H1 (cell line): ENCODE results near the gene ZNF479. TPM values are rescaled to one million over a fixed set of nuclear protein-coding genes. Genes with fewer than 3 reads are reported as not detected.

Experiments
- CTCF ChIA-PET: fragments of 300-600 bp; sonication (Branson Sonifier 250); formaldehyde crosslinking; loops from one replicate; lab custom pipeline; 2021; ENCODE audit not compliant: partially characterized antibody; lab: Charles Lee
- POLR2A ChIA-PET: fragments of 300-600 bp; sonication (Branson Sonifier 250); formaldehyde crosslinking; loops from one replicate; lab custom pipeline; 2021; ENCODE audit warnings: inconsistent platforms; ENCODE audit not compliant: partially characterized antibody; lab: Charles Lee
- DNase-seq, 2 experiments: peaks; one replicate each; pipeline versions ENCODE4 v3.0.0 to v3.0.0-alpha.2; 2010 to 2022; ENCODE audit warnings: low spot score in 2 of 2, low read depth in 1 of 2, mixed read lengths in 1 of 2
- FAIRE-seq: peaks from 2 replicates; lab custom pipeline; 2011; peaks lifted over from hg19 to GRCh38; lab: Jason Lieb, UNC
- H2AFZ ChIP-seq: 2 replicates; pipeline ENCODE4 v1.8.1; 2012; ENCODE audit warnings: low read length, inconsistent platforms
- H2AK5ac ChIP-seq: 2 replicates; pipeline ENCODE4 v1.6.1; 2013; ENCODE audit warnings: low read depth, low read length
- H2BK120ac ChIP-seq: replicated peaks from 2 replicates; pipeline ENCODE3; 2013; ENCODE audit warnings: low read depth, low read length, inconsistent platforms
- H2BK12ac ChIP-seq: 2 replicates; pipeline ENCODE4 v1.6.1; 2013; ENCODE audit warnings: low read depth, low read length
- H2BK15ac ChIP-seq: 2 replicates; pipeline ENCODE4 v1.6.1; 2013; ENCODE audit warnings: low read length
- H2BK20ac ChIP-seq: 2 replicates; pipeline ENCODE4 v1.6.1; 2013; ENCODE audit warnings: low read length
- H2BK5ac ChIP-seq: 2 replicates; pipeline ENCODE4 v1.6.1; 2013; ENCODE audit warnings: low read depth, low read length
- H3K14ac ChIP-seq: 2 replicates; pipeline ENCODE4 v1.6.1; 2013; ENCODE audit warnings: inconsistent platforms; ENCODE audit not compliant: insufficient read length
- H3K18ac ChIP-seq: 2 replicates; pipeline ENCODE4 v1.6.1; 2013; ENCODE audit warnings: low read length; ENCODE audit errors: extremely low read depth
- H3K23ac ChIP-seq: 2 replicates; pipeline ENCODE4 v1.6.1; 2013; ENCODE audit warnings: inconsistent platforms; ENCODE audit not compliant: insufficient read length
- H3K23me2 ChIP-seq: 2 replicates; pipeline ENCODE4 v1.6.1; 2013; ENCODE audit warnings: low read depth, low read length
- H3K27ac ChIP-seq: 2 replicates; pipeline ENCODE4 v1.6.1; 2011; ENCODE audit warnings: low read depth, low read length, inconsistent platforms
- H3K27me3 ChIP-seq, 4 experiments: replicated peaks in 1 of 4; 1 replicate in 1 of 4; 2 replicates in 3 of 4; pipeline versions ENCODE4 v1.6.1 to v1.8.1; 2011 to 2013; ENCODE audit warnings: low read length in 3 of 4, mild to moderate bottlenecking in 3 of 4, inconsistent platforms in 2 of 4, mixed read lengths in 2 of 4, moderate library complexity in 1 of 4; ENCODE audit not compliant: control insufficient read depth in 3 of 4, insufficient read depth in 3 of 4; ENCODE audit errors: extremely low read depth in 1 of 4
- H3K36me3 ChIP-seq, 4 experiments: 2 replicates each; pipeline versions ENCODE4 v1.6.1 to v1.8.1; 2011 to 2013; ENCODE audit warnings: mild to moderate bottlenecking in 4 of 4, low read length in 3 of 4, moderate library complexity in 2 of 4, control low read depth in 1 of 4, inconsistent platforms in 1 of 4; ENCODE audit not compliant: insufficient read depth in 4 of 4, control insufficient read depth in 2 of 4
- H3K4ac ChIP-seq: replicated peaks from 2 replicates; pipeline ENCODE3; 2013; ENCODE audit warnings: low read length, low read depth, mixed read lengths, inconsistent platforms; ENCODE audit not compliant: insufficient read length
- H3K4me1 ChIP-seq, 4 experiments: replicated peaks in 1 of 4; 1 replicate in 1 of 4; 2 replicates in 3 of 4; pipeline versions ENCODE4 v1.6.1 to v1.8.1; 2011 to 2013; ENCODE audit warnings: low read length in 3 of 4, inconsistent platforms in 2 of 4, mixed read lengths in 1 of 4; ENCODE audit not compliant: insufficient read depth in 4 of 4, control insufficient read depth in 3 of 4
- H3K4me2 ChIP-seq, 2 experiments: 2 replicates each; pipeline versions ENCODE4 v1.6.1 to v1.8.1; 2011 to 2013; ENCODE audit warnings: low read depth in 2 of 2, low read length in 2 of 2, control low read depth in 1 of 2, inconsistent platforms in 1 of 2, mild to moderate bottlenecking in 1 of 2; ENCODE audit not compliant: insufficient read depth in 1 of 2
- H3K4me3 ChIP-seq, 4 experiments: fragments of 200-600, 300-600 bp in 1 of 4; sonication (generic), shearing (Covaris generic), sonication (Bioruptor Twin) in 1 of 4; 2 replicates each; pipeline versions ENCODE4 v1.5.1 to v1.8.1; 2011 to 2016; ENCODE audit warnings: low read length in 4 of 4, low read depth in 3 of 4, control low read depth in 2 of 4, inconsistent platforms in 2 of 4, mild to moderate bottlenecking in 2 of 4, mixed read lengths in 1 of 4, moderate library complexity in 1 of 4; ENCODE audit not compliant: insufficient read depth in 2 of 4; ENCODE audit errors: extremely low read depth in 1 of 4
- H3K56ac ChIP-seq: replicated peaks from 2 replicates; pipeline ENCODE3; 2013; ENCODE audit warnings: low read depth, mild to moderate bottlenecking, mixed read lengths, low read length, inconsistent platforms; ENCODE audit not compliant: insufficient read length
- H3K79me1 ChIP-seq: 2 replicates; pipeline ENCODE4 v1.6.1; 2013; ENCODE audit warnings: low read depth, low read length, control low read depth
- H3K79me2 ChIP-seq, 2 experiments: 2 replicates each; pipeline versions ENCODE4 v1.6.1 to v1.8.1; 2012 to 2013; ENCODE audit warnings: low read length in 2 of 2, mild to moderate bottlenecking in 2 of 2, inconsistent platforms in 1 of 2; ENCODE audit not compliant: insufficient read depth in 2 of 2, control insufficient read depth in 1 of 2
- H3K9ac ChIP-seq, 4 experiments: replicated peaks in 1 of 4; 1 replicate in 1 of 4; 2 replicates in 3 of 4; pipeline versions ENCODE4 v1.6.1 to v1.8.1; 2011 to 2013; ENCODE audit warnings: low read depth in 3 of 4, low read length in 3 of 4, control low read depth in 2 of 4, mild to moderate bottlenecking in 2 of 4, moderate library complexity in 2 of 4, inconsistent platforms in 1 of 4; ENCODE audit errors: extremely low read depth in 1 of 4
- H3K9me3 ChIP-seq, 2 experiments: 2 replicates each; pipeline versions ENCODE4 v1.6.1 to v1.8.1; 2012 to 2013; ENCODE audit warnings: mild to moderate bottlenecking in 2 of 2, moderate library complexity in 2 of 2, control low read depth in 1 of 2, inconsistent platforms in 1 of 2, low read depth in 1 of 2, low read length in 1 of 2, mixed read lengths in 1 of 2; ENCODE audit not compliant: insufficient read depth in 2 of 2
- H4K20me1 ChIP-seq, 2 experiments: replicated peaks in 1 of 2; 2 replicates each; pipeline versions ENCODE3 to v1.8.1; 2011 to 2013; ENCODE audit warnings: inconsistent platforms in 2 of 2, low read length in 2 of 2, mild to moderate bottlenecking in 1 of 2; ENCODE audit not compliant: insufficient read depth in 2 of 2, control insufficient read depth in 1 of 2
- H4K5ac ChIP-seq: 2 replicates; pipeline ENCODE4 v1.6.1; 2013; ENCODE audit warnings: low read length, low read depth, mixed read lengths, inconsistent platforms; ENCODE audit not compliant: insufficient read length
- H4K8ac ChIP-seq: 2 replicates; pipeline ENCODE4 v1.8.0; 2013; ENCODE audit warnings: mild to moderate bottlenecking, moderate library complexity, low read length, inconsistent platforms; ENCODE audit not compliant: insufficient read depth; ENCODE audit errors: extremely low read depth
- H4K91ac ChIP-seq: replicated peaks from 2 replicates; pipeline ENCODE3; 2013; ENCODE audit warnings: low read length, mixed read lengths, inconsistent platforms; ENCODE audit not compliant: insufficient read length
- ATF2 ChIP-seq: IDR thresholded peaks from 2 replicates; pipeline ENCODE4 v1.6.1; 2012; ENCODE audit warnings: low read length, inconsistent platforms
- ZNF274 ChIP-seq: IDR thresholded peaks from 2 replicates; pipeline ENCODE4 v1.7.0; 2012; ENCODE audit warnings: low read length, borderline replicate concordance; ENCODE audit errors: extremely low read depth
- WGBS, 2 experiments: shearing (Covaris generic) in 1 of 2; methylation state at CpG; one replicate each; pipeline versions ENCODE4 v1.1.6 to v1.1.7; 2013 to 2015; ENCODE audit warnings: low lambda C conversion rate in 2 of 2, mixed read lengths in 2 of 2, inconsistent platforms in 1 of 2, low coverage in 1 of 2, missing lambda C conversion rate in 1 of 2; ENCODE audit not compliant: insufficient replicate concordance in 2 of 2, insufficient coverage in 1 of 2, insufficient read length in 1 of 2; ENCODE audit errors: extremely low coverage in 1 of 2, missing lambda C conversion rate in 1 of 2; 5-methylcytosine and 5-hydroxymethylcytosine counted together
- polyA plus RNA-seq, 7 experiments: library from polyadenylated mRNA; depleted of rRNA in 3 of 7; stranded (reverse) in 5 of 7; unstranded in 2 of 7; fragments of >200 nt in 5 of 7; fragments of 200-250 nt in 2 of 7; gene quantifications; 1 replicate in 5 of 7; 2 replicates in 1 of 7; 4 replicates in 1 of 7; pipeline versions ENCODE4 v1.2.1 to v1.2.3, GENCODE V29; 2011 to 2013; ENCODE audit warnings: missing spikeins in 2 of 7, mixed read lengths in 2 of 7
- total RNA-seq: library from RNA; stranded (reverse); fragmentation: NEBNext Ultra II Directional; extraction: Animal tissue kit (Norgen Biotek cat#: 25700); gene quantifications from 2 replicates; pipeline ENCODE4 v1.2.1, GENCODE V29; 2021

The ZNF479 gene
- total and polyA plus RNA-seq, 2 of the 8 experiments (the other 6 are each of a cell fraction or from before 2014, with no cell fraction given) = not detected

- Histone ChIP-seq H2AFZ (no peak overlapping the region), H3K79me2 (no peaks in the 10 kb centered on the region), H4K8ac (no peak overlapping the region), H3K23me2 (no peaks in the 10 kb centered on the region), H2BK5ac (no peak overlapping the region), H4K91ac (no peak overlapping the region), H4K5ac (no peak overlapping the region), H3K27me3 (no peaks in the 10 kb centered on the region), H4K20me1 (no peaks in the 10 kb centered on the region), H3K79me1 (no peaks in the 10 kb centered on the region), H3K23ac (no peak overlapping the region), H3K56ac (no peak overlapping the region), H3K4ac (no peak overlapping the region), H2BK120ac (no peak overlapping the region), H3K27ac (no peak overlapping the region), H2BK12ac (no peak overlapping the region), H3K9ac (no peak overlapping the region), H3K14ac (no peak overlapping the region), H3K4me2 (no peak overlapping the region), H3K4me3 (no peak overlapping the region; a peak in 1 of 8 replicates), H2BK15ac (no peak overlapping the region), H2BK20ac (no peak overlapping the region), H3K18ac (no peak overlapping the region), H3K4me1 (no peaks in the 10 kb centered on the region), H3K9me3 (peaks cover 36 to 47% of the 10 kb centered on the region in 2 experiments), H2AK5ac (no peak overlapping the region), H3K36me3 (no peaks in the 10 kb centered on the region)
- ChIA-PET POLR2A (no interaction called here), CTCF (no interaction called here)
- no peak for FAIRE-seq
- 72% methylated on average over 7 of the region's 7 CpGs; no CpG with 5 or more reads in 1 of the 2 experiments for WGBS, 2 experiments
- TF ChIP-seq ATF2 (no peak), ZNF274 (peak; percentile 95)
- no peak for DNase-seq
Measured at GRCh38 chr7:57165285-57165899, 33.2 kb upstream of the ZNF479 start.
